22Rv1 (cell line): ENCODE results near the gene BOD1.

Experiments used
- CTCF ChIP-seq: fragments of 450-650 bp; IDR thresholded peaks from 2 replicates; pipeline ENCODE4 v1.5.1; 2017; ENCODE audit warnings: mild to moderate bottlenecking
- ZFX ChIP-seq: fragments of 450-650 bp; IDR thresholded peaks from 2 replicates; pipeline ENCODE4 v1.6.1; 2017; ENCODE audit warnings: antibody characterized with exemption, borderline replicate concordance

- TF ChIP-seq CTCF (no peak), ZFX (no peak)
These were observed 8.8 kb upstream of the BOD1 start for GRCh38 chr5:173625261-173625660.
